Measurements from ENCODE around the gene KLHL22. TPM values are rescaled to one million over a fixed set of nuclear protein-coding genes. Genes with fewer than 3 reads are reported as not detected.

Gene KLHL22
- total RNA-seq, 1 experiment from 2014 or later = 14.5 TPM

DNA sequence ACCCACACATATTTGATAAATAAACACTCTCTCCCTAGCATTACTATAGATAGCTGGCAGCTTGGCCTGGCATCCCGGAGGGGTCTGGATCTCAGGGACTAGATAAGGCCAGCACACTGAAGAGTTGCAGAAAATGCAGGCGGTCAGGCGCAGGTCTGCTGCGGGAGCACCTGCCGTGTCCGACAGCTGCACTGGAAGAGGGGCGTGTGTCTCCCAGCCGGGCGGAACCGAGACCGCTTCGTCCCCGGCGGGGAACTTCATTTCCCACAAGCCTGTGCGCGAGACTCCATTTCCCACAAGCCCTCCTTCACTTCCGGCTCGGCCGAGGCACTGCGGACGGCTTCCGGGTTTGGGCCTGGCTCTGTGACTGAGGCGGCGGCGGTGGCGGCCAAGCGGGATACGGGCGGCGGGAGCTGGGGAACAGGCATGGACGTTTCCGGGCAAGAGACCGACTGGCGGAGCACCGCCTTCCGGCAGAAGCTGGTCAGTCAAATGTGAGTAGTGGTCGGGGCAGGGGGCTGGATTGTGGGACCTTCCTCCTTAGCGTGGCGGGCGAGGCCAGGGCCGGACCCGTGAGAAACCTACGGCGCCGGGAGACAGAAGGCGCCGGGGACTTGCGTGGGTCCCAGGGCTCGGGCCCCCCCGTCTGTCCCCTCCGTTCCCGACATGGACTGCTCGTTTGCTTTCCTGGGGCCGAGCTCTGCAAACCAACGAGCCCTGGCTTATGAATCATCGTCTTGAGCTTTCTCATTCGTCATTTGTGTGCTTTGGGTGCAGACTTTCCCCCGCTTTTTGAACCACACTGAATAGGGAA lies 11.9 kb upstream of the KLHL22 start, which contains the start of gene MED15:
Gene MED15, plus strand, starts transcription at position 358 of the 814 bp plus-strand sequence. Its CDS starts 69 bp downstream, at position 427.
- Histone ChIP-seq H3K4me3 (ENCODE audit: low read depth in 2 of 2, low read length in 2 of 2) (peak within 1 kb of the TSS; percentile 95 to 97), H3K27ac (ENCODE audit: low read length) (peak within 1 kb of the TSS; percentile 95), H3K9me3 (ENCODE audit: control insufficient read depth, insufficient read depth, low read depth, low read length) (no peaks in the 10 kb centered on the region), H3K36me3 (ENCODE audit: control insufficient read depth, insufficient read depth, low read length) (peaks cover 4% of the 10 kb centered on the region; the same call in 1 of the 2 replicates), H3K27me3 (ENCODE audit: control insufficient read depth, insufficient read depth, low read length) (no peaks in the 10 kb centered on the region), H3K4me1 (ENCODE audit: control insufficient read depth, insufficient read depth, low read length) (peaks cover 33% of the 10 kb centered on the region)
- ChIA-PET CTCF (no interaction called here), POLR2A (interaction anchor here (0.7 kb wide), 1 partner anchor 140 kb away, joined by 4 read pairs; no protein-coding TSS in a partner anchor)
- TF ChIP-seq REST (IDR thresholded peaks at IDR 0.05; ENCODE audit: insufficient read depth in 1 of 2, low read depth in 2 of 2, low read length in 1 of 2) (no peak), SIN3A (IDR thresholded peaks at IDR 0.05; ENCODE audit: borderline replicate concordance, insufficient read depth, low read depth, low read length) (peak; percentile 49; the same call in 1 of the 2 replicates), TCF7L2 (IDR thresholded peaks at IDR 0.05; ENCODE audit: low read depth, low read length) (no peak), POLR2AphosphoS5 (IDR thresholded peaks at IDR 0.05; ENCODE audit: low read depth, low read length) (peak; percentile 84)
- TF ChIP-seq, protein P1, sequence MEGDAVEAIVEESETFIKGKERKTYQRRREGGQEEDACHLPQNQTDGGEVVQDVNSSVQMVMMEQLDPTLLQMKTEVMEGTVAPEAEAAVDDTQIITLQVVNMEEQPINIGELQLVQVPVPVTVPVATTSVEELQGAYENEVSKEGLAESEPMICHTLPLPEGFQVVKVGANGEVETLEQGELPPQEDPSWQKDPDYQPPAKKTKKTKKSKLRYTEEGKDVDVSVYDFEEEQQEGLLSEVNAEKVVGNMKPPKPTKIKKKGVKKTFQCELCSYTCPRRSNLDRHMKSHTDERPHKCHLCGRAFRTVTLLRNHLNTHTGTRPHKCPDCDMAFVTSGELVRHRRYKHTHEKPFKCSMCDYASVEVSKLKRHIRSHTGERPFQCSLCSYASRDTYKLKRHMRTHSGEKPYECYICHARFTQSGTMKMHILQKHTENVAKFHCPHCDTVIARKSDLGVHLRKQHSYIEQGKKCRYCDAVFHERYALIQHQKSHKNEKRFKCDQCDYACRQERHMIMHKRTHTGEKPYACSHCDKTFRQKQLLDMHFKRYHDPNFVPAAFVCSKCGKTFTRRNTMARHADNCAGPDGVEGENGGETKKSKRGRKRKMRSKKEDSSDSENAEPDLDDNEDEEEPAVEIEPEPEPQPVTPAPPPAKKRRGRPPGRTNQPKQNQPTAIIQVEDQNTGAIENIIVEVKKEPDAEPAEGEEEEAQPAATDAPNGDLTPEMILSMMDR (IDR thresholded peaks at IDR 0.05) = no peak
- intact Hi-C loops (cut with micrococcal nuclease; ENCODE audit: unreplicated experiment) = no loop called here
- no peak for DNase-seq (ENCODE audit: low read depth, low spot score)
- in situ Hi-C loops (cut with HindIII; ENCODE audit: low pct_unique_long_range_greater_than_20kb, low sequenced_read_pairs) = no loop called here
- peak; percentile 88 for ATAC-seq
- TSS peak; percentile 86 for BruUV-seq (replicated peaks)

- TF ChIP-seq, protein P1 (IDR thresholded peaks at IDR 0.05) = no peak
- TF ChIP-seq REST (IDR thresholded peaks at IDR 0.05; ENCODE audit: insufficient read depth in 1 of 2, low read depth in 2 of 2, low read length in 1 of 2) (no peak), TCF7L2 (IDR thresholded peaks at IDR 0.05; ENCODE audit: low read depth, low read length) (no peak), SIN3A (IDR thresholded peaks at IDR 0.05; ENCODE audit: borderline replicate concordance, insufficient read depth, low read depth, low read length) (no peak), POLR2AphosphoS5 (IDR thresholded peaks at IDR 0.05; ENCODE audit: low read depth, low read length) (no peak)
- peaks cover 33% of the 10 kb centered on the region for H3K4me1 ChIP-seq (ENCODE audit: control insufficient read depth, insufficient read depth, low read length)
- DNase-seq (ENCODE audit: low read depth, low spot score) = no peak
- no peaks in the 10 kb centered on the region for H3K27me3 ChIP-seq (ENCODE audit: control insufficient read depth, insufficient read depth, low read length)
- H3K9me3 ChIP-seq (ENCODE audit: control insufficient read depth, insufficient read depth, low read depth, low read length) = no peaks in the 10 kb centered on the region
- peaks cover 4% of the 10 kb centered on the region; the same call in 1 of the 2 replicates for H3K36me3 ChIP-seq (ENCODE audit: control insufficient read depth, insufficient read depth, low read length)
- ChIA-PET POLR2A (interaction anchor here (0.7 kb wide), 1 partner anchor 141 kb away, joined by 4 read pairs; no protein-coding TSS in a partner anchor), CTCF (no interaction called here)
- intact Hi-C loops (cut with micrococcal nuclease; ENCODE audit: unreplicated experiment) (no loop called here), in situ Hi-C loops (cut with HindIII; ENCODE audit: low pct_unique_long_range_greater_than_20kb, low sequenced_read_pairs) (no loop called here)
- ATAC-seq = no peak
- BruUV-seq (replicated peaks) = no TSS peak
- peak overlapping the region; percentile 95 for H3K27ac ChIP-seq (ENCODE audit: low read length)
- peak overlapping the region; percentile 95 to 97 for H3K4me3 ChIP-seq (ENCODE audit: low read depth in 2 of 2, low read length in 2 of 2)
These were observed 11.1 kb upstream of the KLHL22 start for GRCh38 chr22:20506543-20507252.

Measured in Panc1 (cell line).